ENCODE results near the gene SAG.
A peak's percentile ranks its signal among the peaks of the same experiment; 100 is the strongest.

SAG gene

GRCh38 chr2:233381638-233381995 is 74.0 kb downstream of the SAG start:
- no peak overlapping the region for H3K23ac ChIP-seq (ENCODE audit: low read length)
- H3K4me2 ChIP-seq (ENCODE audit: low read length) = no peak overlapping the region
- no peak overlapping the region for H2AFZ ChIP-seq (ENCODE audit: insufficient read depth, low read length, poor library complexity)
- no peak overlapping the region for H3K14ac ChIP-seq (ENCODE audit: low read length)
- no peak overlapping the region for H2BK5ac ChIP-seq (ENCODE audit: low read depth, low read length, poor library complexity)
- no peak overlapping the region for H2AK5ac ChIP-seq (ENCODE audit: low read length)
- no peak for DNase-seq
- peaks cover 1% of the 10 kb centered on the region for H3K9me3 ChIP-seq (ENCODE audit: insufficient read depth, low read depth, low read length)
- H3K27ac ChIP-seq (ENCODE audit: low read depth, low read length) = no peak overlapping the region
- no peak overlapping the region for H3K4ac ChIP-seq (ENCODE audit: low read depth, low read length)
- H4K91ac ChIP-seq (ENCODE audit: low read depth, low read length) = no peak overlapping the region
- no peak overlapping the region for H3K4me3 ChIP-seq (ENCODE audit: low read depth, low read length)
- H3K79me1 ChIP-seq (ENCODE audit: low read length) = no peaks in the 10 kb centered on the region
- H2BK12ac ChIP-seq (ENCODE audit: low read length) = no peak overlapping the region
- H3K4me1 ChIP-seq (ENCODE audit: control insufficient read depth in 1 of 2, insufficient read depth in 2 of 2, low read length in 2 of 2) = no peaks in the 10 kb centered on the region
- H3K79me2 ChIP-seq (ENCODE audit: control insufficient read depth, insufficient read depth, low read length, poor library complexity) = no peaks in the 10 kb centered on the region
- H3K18ac ChIP-seq (ENCODE audit: low read length) = no peak overlapping the region
- no peak overlapping the region for H2BK120ac ChIP-seq (ENCODE audit: insufficient read depth, low read length, poor library complexity)
- H3K9ac ChIP-seq (ENCODE audit: low read length) = no peak overlapping the region
- no CpG with 5 or more reads among the region's 4 CpGs for WGBS (ENCODE audit: extremely low coverage, insufficient coverage, insufficient read length)
- H4K8ac ChIP-seq (ENCODE audit: low read depth, low read length) = no peak overlapping the region
- H4K12ac ChIP-seq (ENCODE audit: low read depth, low read length) = no peak overlapping the region
- H3K27me3 ChIP-seq (ENCODE audit: insufficient read depth, low read length) = no peaks in the 10 kb centered on the region
- no peaks in the 10 kb centered on the region for H3K36me3 ChIP-seq (ENCODE audit: control insufficient read depth in 1 of 2, insufficient read depth in 2 of 2, low read length in 2 of 2)

GRCh38 chr2:233384015-233384414 is 76.4 kb downstream of the SAG start:
- Histone ChIP-seq H3K4ac (ENCODE audit: low read depth, low read length) (peak overlapping the region; percentile 4), H3K23ac (ENCODE audit: low read length) (no peak overlapping the region), H2AK5ac (ENCODE audit: low read length) (no peak overlapping the region), H4K8ac (ENCODE audit: low read depth, low read length) (no peak overlapping the region), H3K4me1 (ENCODE audit: control insufficient read depth in 1 of 2, insufficient read depth in 2 of 2, low read length in 2 of 2) (no peaks in the 10 kb centered on the region), H3K27me3 (ENCODE audit: insufficient read depth, low read length) (no peaks in the 10 kb centered on the region), H2AFZ (ENCODE audit: insufficient read depth, low read length, poor library complexity) (no peak overlapping the region), H3K36me3 (ENCODE audit: control insufficient read depth in 1 of 2, insufficient read depth in 2 of 2, low read length in 2 of 2) (no peaks in the 10 kb centered on the region), H3K27ac (ENCODE audit: low read depth, low read length) (no peak overlapping the region), H2BK12ac (ENCODE audit: low read length) (no peak overlapping the region), H4K91ac (ENCODE audit: low read depth, low read length) (no peak overlapping the region), H3K9ac (ENCODE audit: low read length) (no peak overlapping the region), H3K79me1 (ENCODE audit: low read length) (no peaks in the 10 kb centered on the region), H3K18ac (ENCODE audit: low read length) (no peak overlapping the region), H2BK5ac (ENCODE audit: low read depth, low read length, poor library complexity) (no peak overlapping the region), H4K12ac (ENCODE audit: low read depth, low read length) (no peak overlapping the region), H3K9me3 (ENCODE audit: insufficient read depth, low read depth, low read length) (peaks cover 1% of the 10 kb centered on the region), H3K79me2 (ENCODE audit: control insufficient read depth, insufficient read depth, low read length, poor library complexity) (no peaks in the 10 kb centered on the region), H3K14ac (ENCODE audit: low read length) (no peak overlapping the region), H3K4me3 (ENCODE audit: low read depth, low read length) (no peak overlapping the region), H2BK120ac (ENCODE audit: insufficient read depth, low read length, poor library complexity) (no peak overlapping the region), H3K4me2 (ENCODE audit: low read length) (no peak overlapping the region)
- peak in 1 of 2 donors; percentile 34 for DNase-seq
- no CpG with 5 or more reads among the region's 10 CpGs for WGBS (ENCODE audit: extremely low coverage, insufficient coverage, insufficient read length)

- H3K4me1 ChIP-seq (ENCODE audit: control insufficient read depth in 1 of 2, insufficient read depth in 2 of 2, low read length in 2 of 2) = no peaks in the 10 kb centered on the region
- H3K14ac ChIP-seq (ENCODE audit: low read length) = no peak overlapping the region
- no peak overlapping the region for H4K91ac ChIP-seq (ENCODE audit: low read depth, low read length)
- H4K8ac ChIP-seq (ENCODE audit: low read depth, low read length) = no peak overlapping the region
- no peak overlapping the region for H3K18ac ChIP-seq (ENCODE audit: low read length)
- no peaks in the 10 kb centered on the region for H3K79me2 ChIP-seq (ENCODE audit: control insufficient read depth, insufficient read depth, low read length, poor library complexity)
- no peaks in the 10 kb centered on the region for H3K36me3 ChIP-seq (ENCODE audit: control insufficient read depth in 1 of 2, insufficient read depth in 2 of 2, low read length in 2 of 2)
- H3K23ac ChIP-seq (ENCODE audit: low read length) = no peak overlapping the region
- DNase-seq = no peak
- no peak overlapping the region for H2AK5ac ChIP-seq (ENCODE audit: low read length)
- peak overlapping the region; percentile 10 for H3K4ac ChIP-seq (ENCODE audit: low read depth, low read length)
- H2BK120ac ChIP-seq (ENCODE audit: insufficient read depth, low read length, poor library complexity) = no peak overlapping the region
- H3K4me2 ChIP-seq (ENCODE audit: low read length) = no peak overlapping the region
- no peaks in the 10 kb centered on the region for H3K27me3 ChIP-seq (ENCODE audit: insufficient read depth, low read length)
- no peak overlapping the region for H2BK5ac ChIP-seq (ENCODE audit: low read depth, low read length, poor library complexity)
- no peak overlapping the region for H2BK12ac ChIP-seq (ENCODE audit: low read length)
- no peak overlapping the region for H3K9ac ChIP-seq (ENCODE audit: low read length)
- H3K27ac ChIP-seq (ENCODE audit: low read depth, low read length) = no peak overlapping the region
- no CpG with 5 or more reads among the region's 12 CpGs for WGBS (ENCODE audit: extremely low coverage, insufficient coverage, insufficient read length)
- H3K4me3 ChIP-seq (ENCODE audit: low read depth, low read length) = no peak overlapping the region
- no peak overlapping the region for H4K12ac ChIP-seq (ENCODE audit: low read depth, low read length)
- H3K79me1 ChIP-seq (ENCODE audit: low read length) = no peaks in the 10 kb centered on the region
- H2AFZ ChIP-seq (ENCODE audit: insufficient read depth, low read length, poor library complexity) = no peak overlapping the region
- H3K9me3 ChIP-seq (ENCODE audit: insufficient read depth, low read depth, low read length) = peaks cover 1% of the 10 kb centered on the region
These were observed 77.3 kb downstream of the SAG start for GRCh38 chr2:233384811-233385488.

- no peaks in the 10 kb centered on the region for H3K4me1 ChIP-seq (ENCODE audit: control insufficient read depth in 1 of 2, insufficient read depth in 2 of 2, low read length in 2 of 2)
- no peak for DNase-seq
- no peak overlapping the region for H3K4ac ChIP-seq (ENCODE audit: low read depth, low read length)
- no peak overlapping the region for H3K9ac ChIP-seq (ENCODE audit: low read length)
- no peak overlapping the region for H3K4me3 ChIP-seq (ENCODE audit: low read depth, low read length)
- H4K8ac ChIP-seq (ENCODE audit: low read depth, low read length) = no peak overlapping the region
- no peak overlapping the region for H3K4me2 ChIP-seq (ENCODE audit: low read length)
- no peaks in the 10 kb centered on the region for H3K79me2 ChIP-seq (ENCODE audit: control insufficient read depth, insufficient read depth, low read length, poor library complexity)
- no peak overlapping the region for H2BK120ac ChIP-seq (ENCODE audit: insufficient read depth, low read length, poor library complexity)
- no peak overlapping the region for H3K14ac ChIP-seq (ENCODE audit: low read length)
- H3K36me3 ChIP-seq (ENCODE audit: control insufficient read depth in 1 of 2, insufficient read depth in 2 of 2, low read length in 2 of 2) = no peaks in the 10 kb centered on the region
- H3K18ac ChIP-seq (ENCODE audit: low read length) = no peak overlapping the region
- no peak overlapping the region for H4K91ac ChIP-seq (ENCODE audit: low read depth, low read length)
- no peak overlapping the region for H3K23ac ChIP-seq (ENCODE audit: low read length)
- H3K79me1 ChIP-seq (ENCODE audit: low read length) = no peaks in the 10 kb centered on the region
- H3K9me3 ChIP-seq (ENCODE audit: insufficient read depth, low read depth, low read length) = no peaks in the 10 kb centered on the region
- no peak overlapping the region for H2BK5ac ChIP-seq (ENCODE audit: low read depth, low read length, poor library complexity)
- H4K12ac ChIP-seq (ENCODE audit: low read depth, low read length) = no peak overlapping the region
- no peak overlapping the region for H2BK12ac ChIP-seq (ENCODE audit: low read length)
- WGBS (ENCODE audit: extremely low coverage, insufficient coverage, insufficient read length) = 100% methylated on average over 2 of the region's 14 CpGs
- H2AFZ ChIP-seq (ENCODE audit: insufficient read depth, low read length, poor library complexity) = no peak overlapping the region
- H3K27me3 ChIP-seq (ENCODE audit: insufficient read depth, low read length) = no peaks in the 10 kb centered on the region
- H2AK5ac ChIP-seq (ENCODE audit: low read length) = no peak overlapping the region
- H3K27ac ChIP-seq (ENCODE audit: low read depth, low read length) = no peak overlapping the region
These were observed 78.0 kb downstream of the SAG start for GRCh38 chr2:233385489-233386044.
